ENCODE data around the gene ADAMTS2.

DNA sequence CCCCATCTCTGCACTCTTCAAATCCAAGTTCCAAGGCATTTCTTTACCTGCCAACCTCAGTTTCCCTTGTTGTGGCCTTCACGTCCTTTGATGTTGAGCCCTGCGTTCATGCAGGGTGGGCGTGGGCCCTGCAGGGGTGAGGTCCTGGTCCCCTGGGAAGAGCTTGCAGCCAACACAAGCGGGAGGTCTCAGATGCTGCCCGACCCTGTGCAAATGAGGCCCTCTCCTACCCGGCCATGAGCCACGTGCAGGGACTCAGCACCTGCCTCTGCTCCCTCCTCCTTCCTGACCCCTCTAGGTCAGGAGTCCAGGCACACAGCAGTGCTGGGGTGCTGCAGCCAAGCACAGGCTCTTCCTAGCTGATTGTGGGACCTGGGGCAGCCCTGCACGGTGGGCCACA, 124.5 kb downstream of the ADAMTS2 start:
- TF ChIP-seq, protein P1, sequence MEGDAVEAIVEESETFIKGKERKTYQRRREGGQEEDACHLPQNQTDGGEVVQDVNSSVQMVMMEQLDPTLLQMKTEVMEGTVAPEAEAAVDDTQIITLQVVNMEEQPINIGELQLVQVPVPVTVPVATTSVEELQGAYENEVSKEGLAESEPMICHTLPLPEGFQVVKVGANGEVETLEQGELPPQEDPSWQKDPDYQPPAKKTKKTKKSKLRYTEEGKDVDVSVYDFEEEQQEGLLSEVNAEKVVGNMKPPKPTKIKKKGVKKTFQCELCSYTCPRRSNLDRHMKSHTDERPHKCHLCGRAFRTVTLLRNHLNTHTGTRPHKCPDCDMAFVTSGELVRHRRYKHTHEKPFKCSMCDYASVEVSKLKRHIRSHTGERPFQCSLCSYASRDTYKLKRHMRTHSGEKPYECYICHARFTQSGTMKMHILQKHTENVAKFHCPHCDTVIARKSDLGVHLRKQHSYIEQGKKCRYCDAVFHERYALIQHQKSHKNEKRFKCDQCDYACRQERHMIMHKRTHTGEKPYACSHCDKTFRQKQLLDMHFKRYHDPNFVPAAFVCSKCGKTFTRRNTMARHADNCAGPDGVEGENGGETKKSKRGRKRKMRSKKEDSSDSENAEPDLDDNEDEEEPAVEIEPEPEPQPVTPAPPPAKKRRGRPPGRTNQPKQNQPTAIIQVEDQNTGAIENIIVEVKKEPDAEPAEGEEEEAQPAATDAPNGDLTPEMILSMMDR (IDR thresholded peaks at IDR 0.05 in 2 of 3, conservative IDR thresholded peaks at IDR 0.05 in 1 of 3; ENCODE audit: borderline replicate concordance in 1 of 3, insufficient read depth in 1 of 3, low read depth in 2 of 3, low read length in 2 of 3): no peak
- TF ChIP-seq, protein P2, sequence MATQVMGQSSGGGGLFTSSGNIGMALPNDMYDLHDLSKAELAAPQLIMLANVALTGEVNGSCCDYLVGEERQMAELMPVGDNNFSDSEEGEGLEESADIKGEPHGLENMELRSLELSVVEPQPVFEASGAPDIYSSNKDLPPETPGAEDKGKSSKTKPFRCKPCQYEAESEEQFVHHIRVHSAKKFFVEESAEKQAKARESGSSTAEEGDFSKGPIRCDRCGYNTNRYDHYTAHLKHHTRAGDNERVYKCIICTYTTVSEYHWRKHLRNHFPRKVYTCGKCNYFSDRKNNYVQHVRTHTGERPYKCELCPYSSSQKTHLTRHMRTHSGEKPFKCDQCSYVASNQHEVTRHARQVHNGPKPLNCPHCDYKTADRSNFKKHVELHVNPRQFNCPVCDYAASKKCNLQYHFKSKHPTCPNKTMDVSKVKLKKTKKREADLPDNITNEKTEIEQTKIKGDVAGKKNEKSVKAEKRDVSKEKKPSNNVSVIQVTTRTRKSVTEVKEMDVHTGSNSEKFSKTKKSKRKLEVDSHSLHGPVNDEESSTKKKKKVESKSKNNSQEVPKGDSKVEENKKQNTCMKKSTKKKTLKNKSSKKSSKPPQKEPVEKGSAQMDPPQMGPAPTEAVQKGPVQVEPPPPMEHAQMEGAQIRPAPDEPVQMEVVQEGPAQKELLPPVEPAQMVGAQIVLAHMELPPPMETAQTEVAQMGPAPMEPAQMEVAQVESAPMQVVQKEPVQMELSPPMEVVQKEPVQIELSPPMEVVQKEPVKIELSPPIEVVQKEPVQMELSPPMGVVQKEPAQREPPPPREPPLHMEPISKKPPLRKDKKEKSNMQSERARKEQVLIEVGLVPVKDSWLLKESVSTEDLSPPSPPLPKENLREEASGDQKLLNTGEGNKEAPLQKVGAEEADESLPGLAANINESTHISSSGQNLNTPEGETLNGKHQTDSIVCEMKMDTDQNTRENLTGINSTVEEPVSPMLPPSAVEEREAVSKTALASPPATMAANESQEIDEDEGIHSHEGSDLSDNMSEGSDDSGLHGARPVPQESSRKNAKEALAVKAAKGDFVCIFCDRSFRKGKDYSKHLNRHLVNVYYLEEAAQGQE (IDR thresholded peaks at IDR 0.05; ENCODE audit: low read depth): no peak
- TF ChIP-seq POLR2A (IDR thresholded peaks at IDR 0.05; ENCODE audit: borderline replicate concordance, extremely low read depth, insufficient read depth, insufficient read length) (no peak), SP1 (IDR thresholded peaks at IDR 0.05; ENCODE audit: low read depth) (no peak), TCF7L2 (IDR thresholded peaks at IDR 0.05; ENCODE audit: borderline replicate concordance, extremely low read depth, insufficient read depth, insufficient read length) (no peak), RAD21 (IDR thresholded peaks at IDR 0.05; ENCODE audit: low read depth) (no peak), EZH2 (IDR thresholded peaks at IDR 0.05) (no peak), EZH2phosphoT487 (IDR thresholded peaks at IDR 0.05; ENCODE audit: borderline replicate concordance) (no peak)
- TF ChIP-seq, protein P3, sequence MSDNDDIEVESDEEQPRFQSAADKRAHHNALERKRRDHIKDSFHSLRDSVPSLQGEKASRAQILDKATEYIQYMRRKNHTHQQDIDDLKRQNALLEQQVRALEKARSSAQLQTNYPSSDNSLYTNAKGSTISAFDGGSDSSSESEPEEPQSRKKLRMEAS (IDR thresholded peaks at IDR 0.05): no peak
- TF ChIP-seq, protein P4, sequence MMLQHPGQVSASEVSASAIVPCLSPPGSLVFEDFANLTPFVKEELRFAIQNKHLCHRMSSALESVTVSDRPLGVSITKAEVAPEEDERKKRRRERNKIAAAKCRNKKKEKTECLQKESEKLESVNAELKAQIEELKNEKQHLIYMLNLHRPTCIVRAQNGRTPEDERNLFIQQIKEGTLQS (IDR thresholded peaks at IDR 0.05): no peak

All from HCT116 (cell line).